CD14-positive monocyte (primary cell): Measurements from ENCODE around the gene EN2. TPM values are rescaled to one million over a fixed set of nuclear protein-coding genes. Genes with fewer than 3 reads are reported as not detected.

Experiments
- DNase-seq, 3 donors: peaks; one replicate each; pipeline ENCODE4 v3.0.0-alpha.2; 2011 to 2022
- H2AFZ ChIP-seq: 2 replicates; pipeline ENCODE4 v1.6.0; 2012; ENCODE audit warnings: mild to moderate bottlenecking, low read depth, low read length, inconsistent platforms; ENCODE audit not compliant: insufficient read depth, poor library complexity, severe bottlenecking
- H3K27ac ChIP-seq, 2 donors: 1 replicate in 1 of 2; 2 replicates in 1 of 2; pipeline ENCODE4 v1.5.1; 2012 to 2013; ENCODE audit warnings: low read length in 2 of 2, control low read depth in 1 of 2, inconsistent platforms in 1 of 2, low read depth in 1 of 2, mild to moderate bottlenecking in 1 of 2
- H3K27me3 ChIP-seq, 2 donors: one replicate each; pipeline versions ENCODE4 v1.6.0 to v1.6.1; 2011 to 2013; ENCODE audit warnings: low read length in 2 of 2; ENCODE audit not compliant: control insufficient read depth in 2 of 2, insufficient read depth in 2 of 2
- H3K36me3 ChIP-seq, 2 donors: replicated peaks in 1 of 2; 1 replicate in 1 of 2; 2 replicates in 1 of 2; pipeline versions ENCODE4 v1.5.1 to v1.6.1; 2012 to 2013; ENCODE audit warnings: low read length in 2 of 2, control low read depth in 1 of 2, inconsistent platforms in 1 of 2, mild to moderate bottlenecking in 1 of 2; ENCODE audit not compliant: insufficient read depth in 2 of 2, control insufficient read depth in 1 of 2
- H3K4me1 ChIP-seq, 2 donors: 1 replicate in 1 of 2; 2 replicates in 1 of 2; pipeline versions ENCODE4 v1.5.1 to v1.6.1; 2012 to 2013; ENCODE audit warnings: low read length in 2 of 2, control low read depth in 1 of 2, inconsistent platforms in 1 of 2, mild to moderate bottlenecking in 1 of 2, moderate library complexity in 1 of 2; ENCODE audit not compliant: insufficient read depth in 2 of 2, control insufficient read depth in 1 of 2
- H3K4me2 ChIP-seq: replicated peaks from 2 replicates; pipeline ENCODE3; 2012; ENCODE audit warnings: low read length, moderate library complexity, mild to moderate bottlenecking; ENCODE audit not compliant: poor library complexity, severe bottlenecking; ENCODE audit errors: extremely low read depth
- H3K4me3 ChIP-seq, 3 experiments: fragments of 200-600 bp in 1 of 3; sonication (generic) in 1 of 3; replicated peaks in 1 of 3; 1 replicate in 2 of 3; 2 replicates in 1 of 3; pipeline ENCODE4 v1.5.1; 2011 to 2013; ENCODE audit warnings: low read length in 3 of 3, mild to moderate bottlenecking in 3 of 3, control low read depth in 2 of 3, low read depth in 2 of 3, inconsistent platforms in 1 of 3, moderate library complexity in 1 of 3
- H3K79me2 ChIP-seq: 2 replicates; pipeline ENCODE4 v1.6.0; 2012; ENCODE audit warnings: mild to moderate bottlenecking, control low read depth, inconsistent platforms, low read length, moderate library complexity; ENCODE audit not compliant: insufficient read depth
- H3K9ac ChIP-seq: 2 replicates; pipeline ENCODE4 v1.6.0; 2017; ENCODE audit warnings: low read length, mild to moderate bottlenecking; ENCODE audit not compliant: insufficient read depth, poor library complexity, severe bottlenecking
- H3K9me3 ChIP-seq, 2 donors: replicated peaks in 1 of 2; 1 replicate in 1 of 2; 2 replicates in 1 of 2; pipeline versions ENCODE4 v1.5.1 to v1.6.1; 2012 to 2013; ENCODE audit warnings: low read length in 2 of 2, control low read depth in 1 of 2; ENCODE audit not compliant: control insufficient read depth in 1 of 2, insufficient read depth in 1 of 2
- H4K20me1 ChIP-seq: 2 replicates; pipeline ENCODE4 v1.6.0; 2012; ENCODE audit warnings: mild to moderate bottlenecking, low read length, control low read depth, moderate library complexity; ENCODE audit not compliant: insufficient read depth
- H3K27ac Mint-ChIP-seq, 7 donors: one replicate each; pipeline ENCODE4 v1.8.0; 2020; ENCODE audit warnings: mild to moderate bottlenecking in 7 of 7, mixed read lengths in 7 of 7, moderate library complexity in 6 of 7, inconsistent platforms in 2 of 7
- H3K27me3 Mint-ChIP-seq, 3 donors: one replicate each; pipeline ENCODE4 v1.8.0; 2021 to 2022; ENCODE audit warnings: low read depth in 3 of 3, mild to moderate bottlenecking in 3 of 3, mixed read lengths in 3 of 3, moderate library complexity in 3 of 3, inconsistent platforms in 1 of 3
- H3K36me3 Mint-ChIP-seq, 2 donors: one replicate each; pipeline ENCODE4 v1.8.0; 2020; ENCODE audit warnings: mixed read lengths in 2 of 2, inconsistent platforms in 1 of 2, mild to moderate bottlenecking in 1 of 2
- H3K4me1 Mint-ChIP-seq: one replicate; pipeline ENCODE4 v1.8.0; 2020; ENCODE audit warnings: mild to moderate bottlenecking, mixed read lengths
- H3K4me3 Mint-ChIP-seq, 2 donors: one replicate each; pipeline ENCODE4 v1.8.0; 2020; ENCODE audit warnings: mild to moderate bottlenecking in 2 of 2, mixed read lengths in 2 of 2, moderate library complexity in 1 of 2
- H3K9me3 Mint-ChIP-seq, 7 donors: one replicate each; pipeline ENCODE4 v1.8.0; 2020 to 2022; ENCODE audit warnings: mixed read lengths in 7 of 7, mild to moderate bottlenecking in 6 of 7, moderate library complexity in 6 of 7, inconsistent platforms in 2 of 7
- WGBS: methylation state at CpG from one replicate; pipeline ENCODE4 v1.1.5; 2013; ENCODE audit warnings: missing lambda C conversion rate; ENCODE audit not compliant: insufficient coverage; 5-methylcytosine and 5-hydroxymethylcytosine counted together
- intact Hi-C, 2 donors: fragments of 100-400 bp; cut with micrococcal nuclease; formaldehyde crosslinking; loops; one replicate each; pipeline versions ENCODE4 v1.15.0 to v1.15.1; 2023
- polyA plus RNA-seq, 3 donors: library from polyadenylated mRNA; depleted of rRNA in 1 of 3; unstranded in 2 of 3; stranded (reverse) in 1 of 3; fragments of 300-500 nt in 2 of 3; fragments of >200 nt in 1 of 3; fragmentation: Illumina TruSeq in 2 of 3; gene quantifications; 1 replicate in 2 of 3; 2 replicates in 1 of 3; pipeline ENCODE4 v1.2.3, GENCODE V29; 2012 to 2021
- TF ChIP-seq, protein P1 (sequence below): fragments of 200-600 bp; IDR thresholded peaks from one replicate; pipeline ENCODE4 v1.8.0; 2022; ENCODE audit warnings: antibody characterized with exemption, mild to moderate bottlenecking

Gene EN2
- polyA plus RNA-seq, 3 donors = not detected

DNA sequence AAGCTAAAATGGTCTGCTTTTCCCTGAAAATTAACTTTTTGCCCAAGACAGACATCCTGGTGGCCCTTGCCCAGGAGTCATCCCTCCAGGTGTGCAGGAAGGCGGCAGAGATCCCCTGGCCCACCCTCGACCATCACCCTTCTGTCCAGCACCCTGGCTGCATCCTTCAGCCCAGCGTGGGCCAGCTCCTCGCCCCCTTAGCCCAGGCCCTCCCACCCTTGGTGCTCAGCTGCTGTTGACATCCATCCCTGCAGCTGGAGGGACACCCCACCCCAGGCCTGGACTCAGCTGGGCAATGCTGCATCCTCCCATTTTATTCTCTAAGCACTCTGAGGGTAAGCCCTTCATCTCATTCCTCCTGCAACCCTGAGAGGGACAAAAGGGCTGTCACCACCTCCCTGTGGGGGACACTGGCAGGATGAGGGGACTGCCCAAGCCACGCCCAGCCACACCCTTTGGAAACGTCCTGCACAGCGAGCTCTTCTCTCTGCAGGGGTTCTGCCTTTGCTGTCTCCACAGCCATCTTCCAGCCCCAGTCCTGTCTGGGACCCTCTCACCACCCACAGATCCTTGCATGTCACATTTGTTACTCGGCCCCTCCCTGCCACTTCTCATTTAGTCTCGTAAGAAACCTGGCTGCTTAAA is 30.7 kb downstream of the EN2 start:
- Mint-ChIP-seq H3K27ac (no peak overlapping the region), H3K4me1 (peaks cover 23% of the 10 kb centered on the region), H3K9me3 (peaks cover 7 to 19% (median 10%) of the 10 kb centered on the region in 7 donors), H3K4me3 (no peak overlapping the region), H3K36me3 (peaks cover 0 to 4% of the 10 kb centered on the region in 2 donors), H3K27me3 (peaks cover 45 to 90% (median 53%) of the 10 kb centered on the region in 3 donors)
- no peak overlapping the region for H2AFZ ChIP-seq
- no peaks in the 10 kb centered on the region for H3K79me2 ChIP-seq
- H3K36me3 ChIP-seq = no peaks in the 10 kb centered on the region
- WGBS = 72% methylated on average over 9 of the region's 9 CpGs
- H3K27ac ChIP-seq = no peak overlapping the region
- peaks cover 20 to 21% of the 10 kb centered on the region in 2 donors for H3K4me1 ChIP-seq
- peaks cover 0 to 67% of the 10 kb centered on the region in 2 donors for H3K27me3 ChIP-seq
- no peak overlapping the region for H3K4me2 ChIP-seq
- H3K9ac ChIP-seq = no peak overlapping the region
- no peak for DNase-seq
- H4K20me1 ChIP-seq = no peaks in the 10 kb centered on the region
- TF ChIP-seq, protein P1, sequence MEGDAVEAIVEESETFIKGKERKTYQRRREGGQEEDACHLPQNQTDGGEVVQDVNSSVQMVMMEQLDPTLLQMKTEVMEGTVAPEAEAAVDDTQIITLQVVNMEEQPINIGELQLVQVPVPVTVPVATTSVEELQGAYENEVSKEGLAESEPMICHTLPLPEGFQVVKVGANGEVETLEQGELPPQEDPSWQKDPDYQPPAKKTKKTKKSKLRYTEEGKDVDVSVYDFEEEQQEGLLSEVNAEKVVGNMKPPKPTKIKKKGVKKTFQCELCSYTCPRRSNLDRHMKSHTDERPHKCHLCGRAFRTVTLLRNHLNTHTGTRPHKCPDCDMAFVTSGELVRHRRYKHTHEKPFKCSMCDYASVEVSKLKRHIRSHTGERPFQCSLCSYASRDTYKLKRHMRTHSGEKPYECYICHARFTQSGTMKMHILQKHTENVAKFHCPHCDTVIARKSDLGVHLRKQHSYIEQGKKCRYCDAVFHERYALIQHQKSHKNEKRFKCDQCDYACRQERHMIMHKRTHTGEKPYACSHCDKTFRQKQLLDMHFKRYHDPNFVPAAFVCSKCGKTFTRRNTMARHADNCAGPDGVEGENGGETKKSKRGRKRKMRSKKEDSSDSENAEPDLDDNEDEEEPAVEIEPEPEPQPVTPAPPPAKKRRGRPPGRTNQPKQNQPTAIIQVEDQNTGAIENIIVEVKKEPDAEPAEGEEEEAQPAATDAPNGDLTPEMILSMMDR = no peak
- intact Hi-C loops = no loop called here
- H3K4me3 ChIP-seq = no peak overlapping the region
- H3K9me3 ChIP-seq = no peaks in the 10 kb centered on the region

DNA sequence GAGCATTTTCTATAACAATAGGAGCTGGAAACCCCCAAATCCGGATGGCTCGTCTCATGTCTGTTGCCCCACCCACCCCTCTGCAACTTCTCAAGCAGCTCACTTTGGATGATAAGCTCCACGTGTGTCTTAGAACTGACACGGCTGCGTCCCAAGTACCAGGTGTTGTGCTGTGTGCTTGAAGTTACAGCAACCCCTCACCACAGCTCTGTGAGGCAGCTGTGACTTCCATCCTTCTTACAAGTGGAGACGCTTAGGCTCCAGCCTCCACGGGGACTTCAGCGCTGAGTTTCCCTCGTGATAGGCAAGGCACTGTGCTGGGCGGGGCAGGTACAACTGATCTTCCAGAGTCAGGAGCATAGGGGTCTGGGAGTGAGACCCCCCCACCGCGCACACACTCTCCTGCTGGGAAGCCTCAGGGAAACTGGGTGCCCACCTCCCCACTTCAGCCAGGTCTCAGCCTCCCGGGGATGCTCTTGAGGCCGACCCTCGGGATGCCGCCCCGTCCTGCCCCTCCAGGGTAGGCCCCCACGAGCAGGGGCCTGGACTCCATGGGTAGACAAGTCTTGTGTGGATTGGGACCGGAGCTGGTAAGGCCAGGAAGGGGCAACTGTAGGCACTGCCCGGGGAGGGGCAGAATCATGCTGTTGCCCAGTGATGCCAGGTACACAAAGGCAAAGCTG is 31.4 kb downstream of the EN2 start:
- peaks cover 0 to 67% of the 10 kb centered on the region in 2 donors for H3K27me3 ChIP-seq
- H3K36me3 Mint-ChIP-seq = peaks cover 0 to 4% of the 10 kb centered on the region in 2 donors

More for the DNA sequence above, 31.4 kb downstream of the EN2 start:
- no peak overlapping the region for H3K27ac ChIP-seq
- Mint-ChIP-seq H3K9me3 (peaks cover 7 to 19% (median 10%) of the 10 kb centered on the region in 7 donors), H3K4me1 (peaks cover 23% of the 10 kb centered on the region), H3K27ac (peak overlapping the region in 1 of 7 donors; percentile 38), H3K27me3 (peaks cover 42 to 90% (median 51%) of the 10 kb centered on the region in 3 donors), H3K4me3 (peak overlapping the region in 1 of 2 donors; percentile 97)
- WGBS = 89% methylated on average over 14 of the region's 20 CpGs
- H3K36me3 ChIP-seq = no peaks in the 10 kb centered on the region
- no peak for DNase-seq
- peaks cover 20 to 21% of the 10 kb centered on the region in 2 donors for H3K4me1 ChIP-seq
- TF ChIP-seq, protein P1 = no peak
- H3K4me3 ChIP-seq = no peak overlapping the region
- peak overlapping the region; percentile 77 for H2AFZ ChIP-seq
- H3K9me3 ChIP-seq = no peaks in the 10 kb centered on the region
- H3K79me2 ChIP-seq = no peaks in the 10 kb centered on the region
- no peak overlapping the region for H3K4me2 ChIP-seq
- no peak overlapping the region for H3K9ac ChIP-seq
- intact Hi-C loops = no loop called here
- H4K20me1 ChIP-seq = no peaks in the 10 kb centered on the region
